ENCODE data around the gene RPS6KA6.

The RPS6KA6 gene

GRCh38 chrX:84044051-84044450, 143.9 kb downstream of the RPS6KA6 start:
- no peak for DNase-seq (ENCODE audit: low spot score)
- TF ChIP-seq CTCF (IDR thresholded peaks at IDR 0.05; ENCODE audit: extremely low read depth, missing control alignments) = no peak

All from GM20000 (cell line).